BLaER1 (cell line): ENCODE measurements around the gene RAB15.

ENCODE experiments used
- H3K27ac ChIP-seq: shearing (Covaris generic); formaldehyde crosslinking; 2 replicates; pipeline ENCODE4 v1.8.1; 2022
- H3K27me3 ChIP-seq: shearing (Covaris generic); formaldehyde crosslinking; 2 replicates; pipeline ENCODE4 v1.8.1; 2022
- H3K36me3 ChIP-seq: shearing (Covaris generic); formaldehyde crosslinking; 2 replicates; pipeline ENCODE4 v1.8.1; 2022
- H3K4me1 ChIP-seq: shearing (Covaris generic); formaldehyde crosslinking; 2 replicates; pipeline ENCODE4 v1.8.1; 2022
- H3K4me2 ChIP-seq: shearing (Covaris generic); formaldehyde crosslinking; 2 replicates; pipeline ENCODE4 v1.8.1; 2022
- H3K4me3 ChIP-seq: shearing (Covaris generic); formaldehyde crosslinking; 2 replicates; pipeline ENCODE4 v1.8.1; 2022
- H3K9ac ChIP-seq: shearing (Covaris generic); formaldehyde crosslinking; 2 replicates; pipeline ENCODE4 v1.8.1; 2022
- H3K9me3 ChIP-seq: shearing (Covaris generic); formaldehyde crosslinking; 2 replicates; pipeline ENCODE4 v1.8.1; 2022
- H4K20me1 ChIP-seq: shearing (Covaris generic); formaldehyde crosslinking; 2 replicates; pipeline ENCODE4 v1.8.1; 2022
- Cebpa-rat ChIP-seq: shearing (Covaris generic); IDR thresholded peaks from 2 replicates; pipeline ENCODE4 v1.8.1; 2022

The RAB15 gene

GRCh38 chr14:64973026-64973442 lies 898 bp upstream of the RAB15 start:
- Histone ChIP-seq H3K27ac (no peak overlapping the region), H3K4me1 (peaks cover 41% of the 10 kb centered on the region), H3K27me3 (no peaks in the 10 kb centered on the region), H3K4me2 (peak overlapping the region; percentile 97), H3K9me3 (no peaks in the 10 kb centered on the region), H3K4me3 (no peak overlapping the region), H3K36me3 (no peaks in the 10 kb centered on the region), H4K20me1 (peaks cover 9% of the 10 kb centered on the region; the same call in 1 of the 2 replicates), H3K9ac (no peak overlapping the region)
- no peak for TF ChIP-seq Cebpa-rat

GRCh38 chr14:64971491-64971942 lies 619 bp downstream of the RAB15 start:
- H4K20me1 ChIP-seq, result peaks cover 9% of the 10 kb centered on the region; the same call in 1 of the 2 replicates
- no peaks in the 10 kb centered on the region for H3K36me3 ChIP-seq
- peak overlapping the region; percentile 97 for H3K4me2 ChIP-seq
- peak overlapping the region; percentile 52; the same call in 1 of the 2 replicates for H3K27ac ChIP-seq
- TF ChIP-seq Cebpa-rat, result no peak
- no peaks in the 10 kb centered on the region for H3K9me3 ChIP-seq
- H3K27me3 ChIP-seq, result no peaks in the 10 kb centered on the region
- peak overlapping the region; percentile 85 for H3K9ac ChIP-seq
- H3K4me1 ChIP-seq, result peaks cover 56% of the 10 kb centered on the region
- peak overlapping the region; percentile 85 for H3K4me3 ChIP-seq

- Histone ChIP-seq H3K9ac (peak overlapping the region; percentile 85), H4K20me1 (peaks cover 12% of the 10 kb centered on the region; the same call in 1 of the 2 replicates), H3K4me1 (peaks cover 62% of the 10 kb centered on the region), H3K9me3 (no peaks in the 10 kb centered on the region), H3K4me2 (peak overlapping the region; percentile 97), H3K27ac (peak overlapping the region; percentile 52; the same call in 1 of the 2 replicates), H3K27me3 (no peaks in the 10 kb centered on the region), H3K36me3 (no peaks in the 10 kb centered on the region), H3K4me3 (peak overlapping the region; percentile 85)
- TF ChIP-seq Cebpa-rat, result no peak
Measured at GRCh38 chr14:64970776-64971477, 1.2 kb downstream of the RAB15 start.

GRCh38 chr14:64970041-64970440 lies 2.1 kb downstream of the RAB15 start:
- H3K27me3 ChIP-seq, result no peaks in the 10 kb centered on the region
- H3K4me1 ChIP-seq, result peaks cover 71% of the 10 kb centered on the region
- H4K20me1 ChIP-seq, result peaks cover 15% of the 10 kb centered on the region; the same call in 1 of the 2 replicates
- peak overlapping the region; percentile 69 for H3K27ac ChIP-seq
- no peaks in the 10 kb centered on the region for H3K36me3 ChIP-seq
- TF ChIP-seq Cebpa-rat, result no peak
- H3K4me3 ChIP-seq, result no peak overlapping the region
- no peaks in the 10 kb centered on the region for H3K9me3 ChIP-seq
- peak overlapping the region; percentile 97 for H3K4me2 ChIP-seq
- H3K9ac ChIP-seq, result peak overlapping the region; percentile 48; the same call in 1 of the 2 replicates

DNA sequence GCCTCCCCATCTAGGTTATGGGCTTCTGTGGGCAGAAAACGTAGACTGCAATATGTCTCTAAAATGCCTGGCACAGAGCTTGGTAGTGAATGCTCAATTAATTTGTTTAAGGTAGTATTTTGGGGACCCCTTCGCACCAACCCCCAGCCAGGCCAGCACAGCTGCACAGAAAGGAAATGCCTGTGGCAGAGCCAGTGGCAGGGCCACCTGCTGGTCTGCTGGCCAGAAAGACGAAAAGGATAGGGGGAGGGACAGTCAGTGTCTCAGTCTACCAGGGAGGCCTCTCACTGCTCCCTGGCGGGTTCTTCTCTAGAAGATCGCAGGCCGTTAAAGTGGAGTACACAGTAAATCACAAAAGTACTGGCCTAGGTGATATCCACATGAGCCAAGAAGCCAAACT lies 3.5 kb downstream of the RAB15 start:
- Histone ChIP-seq H3K4me2 (peak overlapping the region; percentile 97), H3K4me1 (peaks cover 81% of the 10 kb centered on the region), H3K9me3 (no peaks in the 10 kb centered on the region), H4K20me1 (peaks cover 15% of the 10 kb centered on the region; the same call in 1 of the 2 replicates), H3K9ac (peak overlapping the region; percentile 48; the same call in 1 of the 2 replicates), H3K27ac (peak overlapping the region; percentile 69), H3K36me3 (peaks cover 5% of the 10 kb centered on the region), H3K27me3 (no peaks in the 10 kb centered on the region), H3K4me3 (no peak overlapping the region)
- TF ChIP-seq Cebpa-rat, result no peak

- Histone ChIP-seq H3K4me1 (peaks cover 85% of the 10 kb centered on the region), H3K4me3 (no peak overlapping the region), H3K9ac (peak overlapping the region; percentile 48; the same call in 1 of the 2 replicates), H3K27ac (peak overlapping the region; percentile 69), H3K9me3 (no peaks in the 10 kb centered on the region), H3K36me3 (peaks cover 10% of the 10 kb centered on the region), H3K4me2 (peak overlapping the region; percentile 97), H4K20me1 (peaks cover 15% of the 10 kb centered on the region; the same call in 1 of the 2 replicates), H3K27me3 (no peaks in the 10 kb centered on the region)
- no peak for TF ChIP-seq Cebpa-rat
Measured at GRCh38 chr14:64968167-64968566, 4.0 kb downstream of the RAB15 start.

GRCh38 chr14:64966976-64967375 lies 5.2 kb downstream of the RAB15 start:
- 0 out of 2 replicates have a peak overlapping the region, but pooled peaks have one; percentile 23 for H3K27ac ChIP-seq
- peaks cover 80% of the 10 kb centered on the region for H3K4me1 ChIP-seq
- no peaks in the 10 kb centered on the region for H3K9me3 ChIP-seq
- peaks cover 12% of the 10 kb centered on the region for H3K36me3 ChIP-seq
- H3K4me3 ChIP-seq, result no peak overlapping the region
- H3K27me3 ChIP-seq, result no peaks in the 10 kb centered on the region
- H3K9ac ChIP-seq, result no peak overlapping the region
- H3K4me2 ChIP-seq, result peak overlapping the region; percentile 97; the same call in 1 of the 2 replicates
- peaks cover 15% of the 10 kb centered on the region; the same call in 1 of the 2 replicates for H4K20me1 ChIP-seq
- TF ChIP-seq Cebpa-rat, result no peak

GRCh38 chr14:64965356-64966000 lies 6.7 kb downstream of the RAB15 start:
- Histone ChIP-seq H3K4me2 (peak overlapping the region; percentile 47), H3K4me1 (peaks cover 81% of the 10 kb centered on the region), H3K9me3 (no peaks in the 10 kb centered on the region)

GRCh38 chr14:64963611-64964010 lies 8.5 kb downstream of the RAB15 start:
- peak overlapping the region; percentile 20; the same call in 1 of the 2 replicates for H3K27ac ChIP-seq
- H3K36me3 ChIP-seq, result peaks cover 12% of the 10 kb centered on the region
- H3K27me3 ChIP-seq, result no peaks in the 10 kb centered on the region
- H3K9me3 ChIP-seq, result no peaks in the 10 kb centered on the region
- H4K20me1 ChIP-seq, result peaks cover 12% of the 10 kb centered on the region; the same call in 1 of the 2 replicates
- TF ChIP-seq Cebpa-rat, result no peak
- peak overlapping the region; percentile 48 for H3K4me2 ChIP-seq
- H3K4me3 ChIP-seq, result no peak overlapping the region
- H3K4me1 ChIP-seq, result peaks cover 71% of the 10 kb centered on the region
- H3K9ac ChIP-seq, result no peak overlapping the region

More at GRCh38 chr14:64965356-64966000, 6.7 kb downstream of the RAB15 start:
- peaks cover 6% of the 10 kb centered on the region; the same call in 1 of the 2 replicates for H4K20me1 ChIP-seq
- no peak overlapping the region for H3K4me3 ChIP-seq
- H3K9ac ChIP-seq, result no peak overlapping the region; the same call in 1 of the 2 replicates
- no peak for TF ChIP-seq Cebpa-rat
- H3K27me3 ChIP-seq, result no peaks in the 10 kb centered on the region
- peaks cover 12% of the 10 kb centered on the region for H3K36me3 ChIP-seq
- peak overlapping the region; percentile 67 for H3K27ac ChIP-seq
